ENCODE data around the gene NVL.

DNA sequence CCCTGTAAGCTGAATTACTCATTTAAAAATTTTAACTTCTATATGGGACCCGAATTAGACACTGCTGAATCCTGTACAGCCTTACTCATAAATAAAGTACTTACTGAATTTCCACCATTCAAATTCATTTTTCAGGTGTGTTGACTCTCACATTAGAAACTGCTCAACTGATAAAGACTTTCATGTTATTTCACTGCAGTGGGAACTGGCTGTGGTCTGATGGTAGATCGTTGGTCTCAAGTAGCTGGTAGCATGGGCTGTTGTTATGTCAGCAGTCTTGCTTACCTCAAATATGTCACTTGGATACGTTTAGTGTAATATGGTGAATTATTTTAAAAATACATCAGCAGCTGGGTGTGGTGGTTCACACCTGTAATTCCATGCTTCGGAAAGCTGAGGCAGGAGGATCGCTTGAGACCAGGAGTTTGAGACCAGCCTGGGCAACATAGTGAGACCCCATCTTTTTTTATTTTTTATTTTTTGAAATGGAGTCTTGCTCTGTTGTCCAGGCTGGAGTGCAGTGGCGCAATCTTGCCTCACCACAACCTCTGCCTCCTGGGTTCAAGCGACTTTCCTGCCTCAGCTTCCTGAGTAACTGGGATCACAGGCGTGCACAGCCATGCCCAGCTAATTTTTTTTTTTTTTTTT, 136.5 kb downstream of the NVL start:
- no peak for TF ChIP-seq POLR2A (IDR thresholded peaks at IDR 0.05)
- TF ChIP-seq, protein P1, sequence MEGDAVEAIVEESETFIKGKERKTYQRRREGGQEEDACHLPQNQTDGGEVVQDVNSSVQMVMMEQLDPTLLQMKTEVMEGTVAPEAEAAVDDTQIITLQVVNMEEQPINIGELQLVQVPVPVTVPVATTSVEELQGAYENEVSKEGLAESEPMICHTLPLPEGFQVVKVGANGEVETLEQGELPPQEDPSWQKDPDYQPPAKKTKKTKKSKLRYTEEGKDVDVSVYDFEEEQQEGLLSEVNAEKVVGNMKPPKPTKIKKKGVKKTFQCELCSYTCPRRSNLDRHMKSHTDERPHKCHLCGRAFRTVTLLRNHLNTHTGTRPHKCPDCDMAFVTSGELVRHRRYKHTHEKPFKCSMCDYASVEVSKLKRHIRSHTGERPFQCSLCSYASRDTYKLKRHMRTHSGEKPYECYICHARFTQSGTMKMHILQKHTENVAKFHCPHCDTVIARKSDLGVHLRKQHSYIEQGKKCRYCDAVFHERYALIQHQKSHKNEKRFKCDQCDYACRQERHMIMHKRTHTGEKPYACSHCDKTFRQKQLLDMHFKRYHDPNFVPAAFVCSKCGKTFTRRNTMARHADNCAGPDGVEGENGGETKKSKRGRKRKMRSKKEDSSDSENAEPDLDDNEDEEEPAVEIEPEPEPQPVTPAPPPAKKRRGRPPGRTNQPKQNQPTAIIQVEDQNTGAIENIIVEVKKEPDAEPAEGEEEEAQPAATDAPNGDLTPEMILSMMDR (IDR thresholded peaks at IDR 0.05 in 8 of 11, conservative IDR thresholded peaks at IDR 0.05 in 3 of 11) = no peak
